Measurements from ENCODE around the gene ZNF701.
"Not testable (repeated sequence)": the region's sequence is repeated elsewhere in the genome, so short reads cannot be mapped to it uniquely, and the experiment has no call there.

- TF ChIP-seq POLR2A, CTCF (IDR thresholded peaks at IDR 0.05): not testable (repeated sequence)
Observed at GRCh38 chr19:52542541-52542940, 27.5 kb upstream of the ZNF701 start.

Data from breast epithelium (tissue), 3 donors.